Rectal smooth muscle tissue (tissue), 1 donor: ENCODE measurements around the gene YIPF5.

Experiments
- H3K27ac ChIP-seq: one replicate; pipeline ENCODE4 v1.7.0; 2013; ENCODE audit warnings: low read depth, low read length, inconsistent platforms
- H3K27me3 ChIP-seq: one replicate; pipeline ENCODE4 v1.7.0; 2013; ENCODE audit warnings: low read length; ENCODE audit not compliant: control insufficient read depth, insufficient read depth
- H3K36me3 ChIP-seq: one replicate; pipeline ENCODE4 v1.7.0; 2013; ENCODE audit warnings: low read length; ENCODE audit not compliant: control insufficient read depth, insufficient read depth
- H3K4me1 ChIP-seq: one replicate; pipeline ENCODE4 v1.7.0; 2013; ENCODE audit warnings: low read length; ENCODE audit not compliant: control insufficient read depth, insufficient read depth
- H3K4me3 ChIP-seq: one replicate; pipeline ENCODE4 v1.7.0; 2013; ENCODE audit warnings: low read length
- H3K9ac ChIP-seq: one replicate; pipeline ENCODE4 v1.7.0; 2013; ENCODE audit warnings: low read length

YIPF5 gene

GRCh38 chr5:144134194-144134826 lies 36.1 kb downstream of the YIPF5 start:
- no peak overlapping the region for H3K27ac ChIP-seq
- no peak overlapping the region for H3K9ac ChIP-seq
- no peaks in the 10 kb centered on the region for H3K27me3 ChIP-seq
- no peaks in the 10 kb centered on the region for H3K36me3 ChIP-seq
- no peaks in the 10 kb centered on the region for H3K4me1 ChIP-seq
- no peak overlapping the region for H3K4me3 ChIP-seq

GRCh38 chr5:144133050-144133633 lies 37.3 kb downstream of the YIPF5 start:
- Histone ChIP-seq H3K4me3 (no peak overlapping the region), H3K27ac (no peak overlapping the region), H3K9ac (no peak overlapping the region), H3K27me3 (no peaks in the 10 kb centered on the region), H3K36me3 (no peaks in the 10 kb centered on the region), H3K4me1 (no peaks in the 10 kb centered on the region)

GRCh38 chr5:144131261-144131660 lies 39.2 kb downstream of the YIPF5 start:
- no peak overlapping the region for H3K9ac ChIP-seq
- H3K4me3 ChIP-seq = no peak overlapping the region
- H3K4me1 ChIP-seq = no peaks in the 10 kb centered on the region
- H3K27me3 ChIP-seq = no peaks in the 10 kb centered on the region
- no peak overlapping the region for H3K27ac ChIP-seq
- no peaks in the 10 kb centered on the region for H3K36me3 ChIP-seq

- no peak overlapping the region for H3K9ac ChIP-seq
- H3K27ac ChIP-seq = no peak overlapping the region
- no peaks in the 10 kb centered on the region for H3K27me3 ChIP-seq
- H3K36me3 ChIP-seq = no peaks in the 10 kb centered on the region
- H3K4me3 ChIP-seq = no peak overlapping the region
- H3K4me1 ChIP-seq = no peaks in the 10 kb centered on the region
Measured at GRCh38 chr5:144130306-144130705, 40.2 kb downstream of the YIPF5 start.

GRCh38 chr5:144128844-144129243 lies 41.6 kb downstream of the YIPF5 start:
- Histone ChIP-seq H3K4me1 (no peaks in the 10 kb centered on the region), H3K4me3 (no peak overlapping the region), H3K27ac (no peak overlapping the region), H3K9ac (no peak overlapping the region), H3K27me3 (no peaks in the 10 kb centered on the region), H3K36me3 (no peaks in the 10 kb centered on the region)

- Histone ChIP-seq H3K9ac (no peak overlapping the region), H3K36me3 (no peaks in the 10 kb centered on the region), H3K27ac (no peak overlapping the region), H3K4me3 (no peak overlapping the region), H3K27me3 (no peaks in the 10 kb centered on the region), H3K4me1 (no peaks in the 10 kb centered on the region)
Measured at GRCh38 chr5:144126707-144127106, 43.8 kb downstream of the YIPF5 start.

- no peaks in the 10 kb centered on the region for H3K27me3 ChIP-seq
- H3K9ac ChIP-seq = no peak overlapping the region
- no peak overlapping the region for H3K4me3 ChIP-seq
- no peaks in the 10 kb centered on the region for H3K36me3 ChIP-seq
- H3K27ac ChIP-seq = no peak overlapping the region
- H3K4me1 ChIP-seq = no peaks in the 10 kb centered on the region
Measured at GRCh38 chr5:144125163-144125726, 45.2 kb downstream of the YIPF5 start.

GRCh38 chr5:144122641-144123040 lies 47.8 kb downstream of the YIPF5 start:
- H3K27me3 ChIP-seq = no peaks in the 10 kb centered on the region
- no peak overlapping the region for H3K4me3 ChIP-seq
- no peaks in the 10 kb centered on the region for H3K36me3 ChIP-seq
- no peak overlapping the region for H3K27ac ChIP-seq
- H3K9ac ChIP-seq = no peak overlapping the region
- no peaks in the 10 kb centered on the region for H3K4me1 ChIP-seq

- Histone ChIP-seq H3K4me1 (no peaks in the 10 kb centered on the region), H3K9ac (no peak overlapping the region), H3K27me3 (no peaks in the 10 kb centered on the region), H3K27ac (no peak overlapping the region), H3K4me3 (no peak overlapping the region), H3K36me3 (no peaks in the 10 kb centered on the region)
Measured at GRCh38 chr5:144122081-144122480, 48.4 kb downstream of the YIPF5 start.

GRCh38 chr5:144121577-144121976 lies 48.9 kb downstream of the YIPF5 start:
- H3K9ac ChIP-seq = no peak overlapping the region
- no peak overlapping the region for H3K27ac ChIP-seq
- H3K4me3 ChIP-seq = no peak overlapping the region
- no peaks in the 10 kb centered on the region for H3K36me3 ChIP-seq
- H3K27me3 ChIP-seq = no peaks in the 10 kb centered on the region
- H3K4me1 ChIP-seq = no peaks in the 10 kb centered on the region

GRCh38 chr5:144120661-144121180 lies 49.7 kb downstream of the YIPF5 start:
- Histone ChIP-seq H3K9ac (no peak overlapping the region), H3K4me1 (no peaks in the 10 kb centered on the region), H3K27ac (no peak overlapping the region), H3K27me3 (no peaks in the 10 kb centered on the region), H3K36me3 (no peaks in the 10 kb centered on the region), H3K4me3 (no peak overlapping the region)

GRCh38 chr5:144117412-144117811 lies 53.0 kb downstream of the YIPF5 start:
- Histone ChIP-seq H3K27me3 (no peaks in the 10 kb centered on the region), H3K27ac (no peak overlapping the region), H3K4me1 (no peaks in the 10 kb centered on the region), H3K36me3 (no peaks in the 10 kb centered on the region), H3K9ac (no peak overlapping the region), H3K4me3 (no peak overlapping the region)

- H3K27ac ChIP-seq = no peak overlapping the region
- H3K9ac ChIP-seq = no peak overlapping the region
- no peaks in the 10 kb centered on the region for H3K36me3 ChIP-seq
- H3K4me3 ChIP-seq = no peak overlapping the region
- H3K4me1 ChIP-seq = no peaks in the 10 kb centered on the region
- H3K27me3 ChIP-seq = no peaks in the 10 kb centered on the region
Measured at GRCh38 chr5:144114571-144114970, 55.9 kb downstream of the YIPF5 start.
